DMS153 (cell line): ENCODE results near the gene RGS2.

Source experiments
- DNase-seq: peaks from one replicate; lab custom pipeline; 2025; lab: John Stamatoyannopoulos, UW

Gene RGS2

GRCh38 chr1:192795916-192796618, 12.8 kb upstream of the RGS2 start:
- DNase-seq, result no peak

DNA sequence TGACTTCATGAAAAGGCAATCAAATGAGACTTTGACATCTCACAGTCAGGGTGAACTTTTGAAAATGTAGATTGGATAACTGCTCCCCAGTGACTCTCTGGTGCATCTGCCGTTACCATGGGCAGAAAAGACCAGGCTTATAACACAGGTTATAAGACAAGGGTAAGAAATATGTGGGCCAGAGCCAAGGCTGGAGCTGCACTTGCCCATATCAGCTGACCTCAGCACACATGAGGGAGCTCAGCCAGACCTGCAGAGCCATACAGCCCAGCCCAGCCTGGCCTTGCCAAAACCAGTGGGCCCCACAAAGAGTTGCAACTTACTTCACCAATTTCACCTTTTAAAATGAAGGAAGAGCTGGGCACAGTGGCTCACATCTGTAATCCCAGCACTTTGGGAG, 11.7 kb upstream of the RGS2 start:
- no peak for DNase-seq

DNA sequence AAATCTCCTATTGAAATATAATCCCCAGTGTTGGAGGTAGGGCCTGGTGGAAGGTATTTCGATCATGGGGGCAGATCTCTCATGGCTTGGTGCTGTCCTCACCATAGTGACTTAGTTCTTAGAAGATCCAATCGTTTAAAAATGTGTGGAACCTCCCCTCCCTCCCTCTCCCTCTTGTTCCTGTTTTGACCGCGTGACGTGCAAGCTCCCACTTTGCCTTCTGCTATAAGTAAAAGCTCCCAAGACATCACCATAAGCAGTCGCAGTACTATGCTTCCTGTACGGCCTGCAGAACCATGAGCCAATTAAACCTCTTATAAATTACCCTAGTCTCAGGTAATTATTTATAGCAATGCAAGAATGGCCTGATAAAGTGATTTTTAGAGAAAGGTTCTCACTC, 10.9 kb upstream of the RGS2 start:
- DNase-seq, result no peak

GRCh38 chr1:192801451-192801850, 7.4 kb upstream of the RGS2 start:
- DNase-seq, result no peak

DNA sequence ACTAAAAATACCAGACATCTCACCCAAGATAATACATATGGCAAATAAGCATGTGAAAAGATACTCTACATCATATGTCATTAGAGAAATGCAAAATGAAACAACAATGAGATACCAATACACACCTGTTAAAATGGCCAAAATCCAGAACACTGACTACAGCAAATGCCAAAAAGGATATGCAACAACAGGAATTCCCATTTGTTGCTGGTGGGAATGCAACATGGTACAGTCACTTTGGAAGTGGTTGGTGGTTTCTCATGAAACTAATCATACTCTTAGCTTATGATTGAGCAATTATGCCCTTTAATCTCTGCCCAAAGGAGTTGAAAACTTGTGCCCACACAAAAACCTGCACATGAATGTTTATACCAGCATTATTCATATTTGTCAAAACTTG, 6.4 kb upstream of the RGS2 start:
- DNase-seq, result no peak

- DNase-seq, result no peak
Observed at GRCh38 chr1:192803501-192803900, 5.3 kb upstream of the RGS2 start.

GRCh38 chr1:192805832-192806323, 3.0 kb upstream of the RGS2 start:
- DNase-seq, result peak; percentile 35

DNA sequence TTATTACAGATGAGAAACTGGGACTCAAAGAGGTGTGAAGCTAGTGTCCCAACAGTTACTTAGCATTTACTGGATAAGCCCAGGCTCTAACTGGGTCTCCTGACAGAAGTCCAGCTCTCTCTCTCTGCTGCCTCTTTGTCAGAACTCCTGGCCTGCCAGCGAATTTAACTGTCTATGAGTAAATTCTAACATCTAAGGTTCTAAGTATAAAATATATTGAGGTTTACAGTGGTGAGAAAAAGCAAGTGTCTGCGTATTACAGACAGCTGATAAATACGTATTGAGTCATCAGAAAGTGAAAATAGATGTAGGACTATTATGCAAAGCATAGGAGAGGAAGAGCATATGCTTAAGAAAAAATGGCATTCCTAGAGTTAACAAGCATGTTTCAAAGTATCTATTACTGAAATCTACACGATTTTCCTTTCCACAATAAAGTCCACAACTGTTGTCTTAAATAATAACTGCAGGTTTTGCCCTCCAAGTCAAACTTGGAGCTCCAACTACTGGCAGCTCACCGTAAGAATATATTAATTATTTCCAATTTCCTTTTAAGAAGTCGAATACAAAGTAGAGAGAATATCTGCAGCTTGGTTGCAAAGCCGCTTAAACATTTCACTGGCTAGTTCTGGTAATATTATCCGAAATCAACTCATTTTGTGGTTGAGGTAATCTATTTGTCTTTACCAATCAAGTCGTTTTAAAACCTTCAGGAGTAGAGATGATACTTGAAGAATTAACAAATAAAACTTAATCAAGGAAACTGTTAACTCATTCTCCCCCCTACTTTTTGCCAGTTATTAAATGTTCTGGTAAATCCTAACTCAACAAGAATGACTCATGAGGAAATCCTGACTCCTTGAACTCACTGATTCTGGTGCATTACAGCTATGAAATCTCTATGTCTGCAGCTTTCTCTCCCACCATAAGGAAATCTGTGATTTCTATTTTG, 1.4 kb upstream of the RGS2 start:
- DNase-seq, result no peak

- no peak for DNase-seq
Observed at GRCh38 chr1:192808163-192808517, 699 bp upstream of the RGS2 start.

DNA sequence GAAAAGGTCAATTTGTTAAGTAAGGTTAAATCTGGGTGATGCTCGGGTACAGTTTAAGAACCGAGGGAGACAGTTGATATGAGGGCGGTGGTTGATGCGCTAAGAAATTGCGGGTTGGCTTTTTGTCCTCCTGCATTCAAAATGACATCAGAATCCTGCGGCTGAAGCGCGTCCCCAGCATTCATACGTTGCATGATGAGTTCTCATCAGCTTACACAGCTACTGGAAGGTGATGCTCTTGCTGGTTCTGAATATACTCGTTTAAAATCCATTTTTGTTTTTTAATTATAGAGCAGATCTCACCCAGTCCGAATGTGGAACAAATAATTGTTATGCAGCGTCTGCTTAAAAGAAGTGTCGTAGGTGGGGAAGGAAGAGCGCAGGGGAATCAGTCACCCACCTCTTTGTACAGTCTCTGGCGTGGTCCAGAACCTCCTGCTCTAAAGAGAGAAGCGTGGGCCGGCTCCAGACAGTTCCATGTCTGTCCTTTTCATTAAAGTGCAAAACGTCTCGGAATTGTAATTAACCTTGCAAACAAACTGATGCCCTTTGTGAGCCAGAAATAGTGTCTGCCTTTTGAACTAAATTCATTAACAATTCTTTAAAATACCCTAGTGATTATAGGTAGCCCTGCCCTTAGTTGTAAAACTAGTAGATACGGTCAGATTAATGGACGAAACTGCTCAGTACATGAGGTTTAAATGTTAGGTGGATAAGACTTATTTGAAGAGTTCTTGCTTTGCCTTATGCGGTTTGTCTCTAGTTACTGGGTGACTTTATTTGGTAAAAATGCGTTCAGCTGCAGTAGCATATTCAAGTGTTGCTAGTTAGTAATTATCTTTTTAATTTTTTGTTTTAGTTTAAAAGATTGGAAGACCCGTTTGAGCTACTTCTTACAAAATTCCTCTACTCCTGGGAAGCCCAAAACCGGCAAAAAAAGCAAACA, 741 bp downstream of the RGS2 start:
- peak; percentile 51 for DNase-seq

DNA sequence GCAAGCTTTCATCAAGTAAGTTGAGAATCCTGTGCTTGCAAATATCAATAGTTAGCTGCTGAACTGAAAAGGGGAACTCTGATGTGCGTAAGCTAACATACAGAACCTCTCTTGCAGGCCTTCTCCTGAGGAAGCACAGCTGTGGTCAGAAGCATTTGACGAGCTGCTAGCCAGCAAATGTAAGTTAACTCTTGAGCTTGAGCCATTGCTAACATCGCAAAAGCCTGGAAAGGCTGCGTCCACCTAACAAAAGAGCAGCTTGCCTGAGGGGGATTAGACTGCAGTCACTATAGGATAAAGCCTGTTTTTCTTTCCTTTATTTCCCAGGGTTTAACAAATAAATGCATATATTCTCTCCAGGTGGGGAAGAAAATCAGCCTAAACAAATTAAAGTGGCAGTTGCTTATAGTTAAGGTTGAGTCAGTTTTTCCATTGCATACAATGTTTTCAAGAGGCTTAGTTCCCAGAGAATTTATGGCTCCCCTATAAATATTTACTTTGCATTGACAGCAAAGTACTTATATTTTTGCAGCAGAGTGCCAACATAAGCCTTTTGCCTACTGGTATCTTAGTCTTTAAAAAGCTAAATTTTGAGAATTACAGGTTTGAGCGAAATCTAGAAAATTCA, 1.5 kb downstream of the RGS2 start:
- DNase-seq, result peak; percentile 68

GRCh38 chr1:192811006-192811405, 2.2 kb downstream of the RGS2 start:
- no peak for DNase-seq

- no peak for DNase-seq
Observed at GRCh38 chr1:192811594-192812239, 2.9 kb downstream of the RGS2 start.

- no peak for DNase-seq
Observed at GRCh38 chr1:192812420-192813209, 3.8 kb downstream of the RGS2 start.

GRCh38 chr1:192814805-192815204, 6.0 kb downstream of the RGS2 start:
- DNase-seq, result no peak

- DNase-seq, result no peak
Observed at GRCh38 chr1:192817246-192817645, 8.4 kb downstream of the RGS2 start.

- DNase-seq, result no peak
Observed at GRCh38 chr1:192821296-192821695, 12.5 kb downstream of the RGS2 start.

GRCh38 chr1:192824511-192824910, 15.7 kb downstream of the RGS2 start:
- DNase-seq, result no peak

DNA sequence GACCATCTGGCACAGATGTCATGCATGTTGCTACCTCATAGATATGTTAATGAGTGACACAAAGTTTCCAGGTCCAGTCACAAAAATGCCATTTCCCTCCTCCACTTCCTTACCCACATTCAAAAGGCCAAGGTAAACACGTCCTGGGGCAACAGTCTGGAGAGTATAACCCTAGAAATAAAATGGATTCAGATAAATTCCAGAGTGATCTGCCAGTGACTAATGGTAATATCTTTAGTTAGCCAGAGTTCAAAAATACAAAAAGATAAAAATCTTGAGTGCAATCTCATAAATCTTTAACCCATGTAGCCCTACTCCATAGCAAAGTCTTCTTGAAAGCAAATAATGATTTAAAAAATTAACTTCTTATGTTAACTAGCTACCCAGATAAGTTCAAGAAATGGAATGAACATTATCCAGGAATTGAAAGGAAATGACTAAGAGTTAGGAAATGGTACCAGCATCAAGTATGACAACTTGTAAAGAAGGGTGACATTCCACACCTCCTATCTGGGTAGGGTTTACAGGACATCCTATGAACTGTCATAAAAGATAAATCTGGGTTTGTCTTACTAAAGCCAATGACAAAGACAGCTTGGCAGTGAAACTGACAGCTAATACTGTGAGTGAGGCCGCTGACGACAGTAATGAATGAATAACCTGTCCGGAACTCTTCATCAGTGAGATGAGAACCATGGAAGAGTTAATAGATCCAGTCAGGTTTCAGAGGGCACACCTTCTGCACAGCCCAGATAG, 18.1 kb downstream of the RGS2 start:
- no peak for DNase-seq
